T-helper 22 cell (primary cell): ENCODE results near the gene SBSN.

Experiments
- DNase-seq: peaks from one replicate; pipeline ENCODE4 v3.0.0-alpha.2; 2020; ENCODE audit warnings: low read depth

SBSN gene

GRCh38 chr19:35474104-35474503, 54.0 kb downstream of the SBSN start:
- DNase-seq = no peak
